ENCODE results near the gene RELT.

The RELT gene

GRCh38 chr11:73353422-73353821, 22.8 kb upstream of the RELT start:
- H3K9ac ChIP-seq (ENCODE audit: low read length): no peak overlapping the region
- H3K4me2 ChIP-seq (ENCODE audit: low read length): no peak overlapping the region
- 0 out of 2 replicates have a peak, but pooled peaks cover 5% of the 10 kb centered on the region for H3K27me3 ChIP-seq (ENCODE audit: insufficient read depth, low read length)
- H3K79me2 ChIP-seq (ENCODE audit: insufficient read depth, low read length): no peaks in the 10 kb centered on the region
- no peak overlapping the region for H2AFZ ChIP-seq (ENCODE audit: low read length)
- H3K27ac ChIP-seq (ENCODE audit: low read depth, low read length, poor library complexity, severe bottlenecking): no peak overlapping the region
- H3K9me3 ChIP-seq (ENCODE audit: low read length): no peaks in the 10 kb centered on the region
- TF ChIP-seq, protein P1, sequence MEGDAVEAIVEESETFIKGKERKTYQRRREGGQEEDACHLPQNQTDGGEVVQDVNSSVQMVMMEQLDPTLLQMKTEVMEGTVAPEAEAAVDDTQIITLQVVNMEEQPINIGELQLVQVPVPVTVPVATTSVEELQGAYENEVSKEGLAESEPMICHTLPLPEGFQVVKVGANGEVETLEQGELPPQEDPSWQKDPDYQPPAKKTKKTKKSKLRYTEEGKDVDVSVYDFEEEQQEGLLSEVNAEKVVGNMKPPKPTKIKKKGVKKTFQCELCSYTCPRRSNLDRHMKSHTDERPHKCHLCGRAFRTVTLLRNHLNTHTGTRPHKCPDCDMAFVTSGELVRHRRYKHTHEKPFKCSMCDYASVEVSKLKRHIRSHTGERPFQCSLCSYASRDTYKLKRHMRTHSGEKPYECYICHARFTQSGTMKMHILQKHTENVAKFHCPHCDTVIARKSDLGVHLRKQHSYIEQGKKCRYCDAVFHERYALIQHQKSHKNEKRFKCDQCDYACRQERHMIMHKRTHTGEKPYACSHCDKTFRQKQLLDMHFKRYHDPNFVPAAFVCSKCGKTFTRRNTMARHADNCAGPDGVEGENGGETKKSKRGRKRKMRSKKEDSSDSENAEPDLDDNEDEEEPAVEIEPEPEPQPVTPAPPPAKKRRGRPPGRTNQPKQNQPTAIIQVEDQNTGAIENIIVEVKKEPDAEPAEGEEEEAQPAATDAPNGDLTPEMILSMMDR (IDR thresholded peaks at IDR 0.05; ENCODE audit: low read length): no peak
- no peak for TF ChIP-seq EZH2 (IDR thresholded peaks at IDR 0.05; ENCODE audit: borderline replicate concordance, low read length)
- no peaks in the 10 kb centered on the region for H3K9me2 ChIP-seq (ENCODE audit: low read depth, low read length)
- H4K20me1 ChIP-seq (ENCODE audit: insufficient read depth, low read length): no peaks in the 10 kb centered on the region
- H3K4me3 ChIP-seq (ENCODE audit: low read depth, low read length, poor library complexity, severe bottlenecking): no peak overlapping the region
- no peaks in the 10 kb centered on the region for H3K36me3 ChIP-seq (ENCODE audit: insufficient read depth, low read length)
- H3K4me1 ChIP-seq (ENCODE audit: insufficient read depth, low read length, severe bottlenecking): no peaks in the 10 kb centered on the region
- H3F3A ChIP-seq (ENCODE audit: insufficient read depth, low read length): no peaks in the 10 kb centered on the region

DNA sequence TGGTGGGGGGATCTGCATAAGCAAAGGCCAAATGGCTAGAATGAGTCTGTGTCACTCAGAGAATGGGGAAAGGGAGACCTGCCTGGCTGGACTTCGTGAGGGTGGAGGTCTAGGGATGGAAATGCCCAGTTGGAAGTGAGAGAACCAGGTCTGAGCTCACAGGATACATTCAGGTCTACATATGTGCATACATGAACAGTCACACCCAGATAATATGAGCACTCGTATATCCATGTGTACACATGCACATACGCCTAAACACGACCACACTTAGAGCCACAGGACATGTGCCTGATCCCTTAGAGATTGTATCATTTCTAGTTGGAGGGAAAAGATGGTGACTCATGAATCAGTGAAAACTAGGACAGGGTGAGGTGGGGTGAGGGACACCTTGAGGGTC, 21.1 kb upstream of the RELT start:
- no peak overlapping the region for H3K4me2 ChIP-seq (ENCODE audit: low read length)
- no peaks in the 10 kb centered on the region for H3K9me2 ChIP-seq (ENCODE audit: low read depth, low read length)
- TF ChIP-seq, protein P1 (IDR thresholded peaks at IDR 0.05; ENCODE audit: low read length): no peak
- no peak for TF ChIP-seq EZH2 (IDR thresholded peaks at IDR 0.05; ENCODE audit: borderline replicate concordance, low read length)
- no peak overlapping the region for H3K27ac ChIP-seq (ENCODE audit: low read depth, low read length, poor library complexity, severe bottlenecking)
- no peaks in the 10 kb centered on the region for H3K4me1 ChIP-seq (ENCODE audit: insufficient read depth, low read length, severe bottlenecking)
- H3K9me3 ChIP-seq (ENCODE audit: low read length): no peaks in the 10 kb centered on the region
- no peaks in the 10 kb centered on the region for H4K20me1 ChIP-seq (ENCODE audit: insufficient read depth, low read length)
- H3K36me3 ChIP-seq (ENCODE audit: insufficient read depth, low read length): no peaks in the 10 kb centered on the region
- 0 out of 2 replicates have a peak, but pooled peaks cover 5% of the 10 kb centered on the region for H3K27me3 ChIP-seq (ENCODE audit: insufficient read depth, low read length)
- H3K9ac ChIP-seq (ENCODE audit: low read length): no peak overlapping the region
- no peak overlapping the region for H3K4me3 ChIP-seq (ENCODE audit: low read depth, low read length, poor library complexity, severe bottlenecking)
- H3K79me2 ChIP-seq (ENCODE audit: insufficient read depth, low read length): no peaks in the 10 kb centered on the region
- H2AFZ ChIP-seq (ENCODE audit: low read length): no peak overlapping the region
- no peaks in the 10 kb centered on the region for H3F3A ChIP-seq (ENCODE audit: insufficient read depth, low read length)

DNA sequence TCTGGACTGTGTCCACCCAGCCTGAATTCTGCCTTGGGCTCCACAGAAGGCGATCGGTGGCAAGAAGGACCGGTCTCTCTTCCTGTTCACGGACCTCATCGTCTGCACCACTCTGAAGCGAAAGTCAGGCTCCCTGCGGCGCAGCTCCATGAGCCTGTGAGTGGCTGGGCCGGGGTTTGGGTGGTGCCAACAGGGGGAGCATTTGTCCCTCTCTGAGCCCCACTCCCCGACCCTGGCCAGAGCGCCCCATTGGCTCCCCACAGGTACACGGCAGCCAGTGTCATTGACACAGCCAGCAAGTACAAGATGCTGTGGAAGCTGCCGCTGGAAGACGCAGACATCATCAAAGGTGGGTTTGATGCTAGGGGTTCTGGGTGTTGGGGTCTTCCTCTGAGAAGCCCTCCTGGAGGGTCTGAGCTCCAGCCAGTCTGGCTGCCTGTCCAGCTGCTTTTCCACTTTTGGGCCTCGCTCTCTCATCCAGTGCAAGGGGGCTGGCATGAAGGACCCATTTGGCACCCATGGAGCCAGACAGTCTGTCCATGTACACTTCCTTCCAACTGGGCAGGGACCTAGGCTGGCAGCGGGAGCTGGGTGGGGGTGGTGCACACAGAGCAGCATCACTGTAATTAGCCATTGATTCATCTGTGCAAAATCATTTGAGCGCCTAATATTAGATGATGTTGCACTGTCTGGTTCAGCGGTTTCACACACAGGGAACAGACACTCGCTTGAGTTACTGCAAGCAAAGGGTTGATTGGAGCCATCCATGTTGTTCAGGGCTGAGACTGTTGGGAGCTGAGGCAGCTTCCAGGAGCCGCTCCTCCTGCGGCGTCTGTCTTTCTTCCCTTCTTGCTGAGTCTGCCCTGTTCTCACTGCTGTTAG, 19.0 kb upstream of the RELT start:
- H3K9me3 ChIP-seq (ENCODE audit: low read length): no peaks in the 10 kb centered on the region
- no peak overlapping the region for H3K4me2 ChIP-seq (ENCODE audit: low read length)
- H2AFZ ChIP-seq (ENCODE audit: low read length): no peak overlapping the region
- H3K9me2 ChIP-seq (ENCODE audit: low read depth, low read length): no peaks in the 10 kb centered on the region
- H4K20me1 ChIP-seq (ENCODE audit: insufficient read depth, low read length): no peaks in the 10 kb centered on the region
- no peaks in the 10 kb centered on the region for H3K36me3 ChIP-seq (ENCODE audit: insufficient read depth, low read length)
- no peak overlapping the region for H3K4me3 ChIP-seq (ENCODE audit: low read depth, low read length, poor library complexity, severe bottlenecking)
- H3F3A ChIP-seq (ENCODE audit: insufficient read depth, low read length): no peaks in the 10 kb centered on the region
- no peak overlapping the region for H3K9ac ChIP-seq (ENCODE audit: low read length)
- H3K27me3 ChIP-seq (ENCODE audit: insufficient read depth, low read length): 0 out of 2 replicates have a peak, but pooled peaks cover 5% of the 10 kb centered on the region
- H3K27ac ChIP-seq (ENCODE audit: low read depth, low read length, poor library complexity, severe bottlenecking): no peak overlapping the region
- peaks cover under 1% of the 10 kb centered on the region for H3K4me1 ChIP-seq (ENCODE audit: insufficient read depth, low read length, severe bottlenecking)
- no peak for TF ChIP-seq EZH2 (IDR thresholded peaks at IDR 0.05; ENCODE audit: borderline replicate concordance, low read length)
- TF ChIP-seq, protein P1 (IDR thresholded peaks at IDR 0.05; ENCODE audit: low read length): no peak
- no peaks in the 10 kb centered on the region for H3K79me2 ChIP-seq (ENCODE audit: insufficient read depth, low read length)
